SKM-1 treated with dmso at 0.1 percent for 144 hours (cell line): ENCODE measurements around the gene CLTCL1.

Experiments used
- DNase-seq: peaks from one replicate; lab custom pipeline; 2025; ENCODE audit not compliant: unreplicated experiment; lab: John Stamatoyannopoulos, UW

The CLTCL1 gene

DNA sequence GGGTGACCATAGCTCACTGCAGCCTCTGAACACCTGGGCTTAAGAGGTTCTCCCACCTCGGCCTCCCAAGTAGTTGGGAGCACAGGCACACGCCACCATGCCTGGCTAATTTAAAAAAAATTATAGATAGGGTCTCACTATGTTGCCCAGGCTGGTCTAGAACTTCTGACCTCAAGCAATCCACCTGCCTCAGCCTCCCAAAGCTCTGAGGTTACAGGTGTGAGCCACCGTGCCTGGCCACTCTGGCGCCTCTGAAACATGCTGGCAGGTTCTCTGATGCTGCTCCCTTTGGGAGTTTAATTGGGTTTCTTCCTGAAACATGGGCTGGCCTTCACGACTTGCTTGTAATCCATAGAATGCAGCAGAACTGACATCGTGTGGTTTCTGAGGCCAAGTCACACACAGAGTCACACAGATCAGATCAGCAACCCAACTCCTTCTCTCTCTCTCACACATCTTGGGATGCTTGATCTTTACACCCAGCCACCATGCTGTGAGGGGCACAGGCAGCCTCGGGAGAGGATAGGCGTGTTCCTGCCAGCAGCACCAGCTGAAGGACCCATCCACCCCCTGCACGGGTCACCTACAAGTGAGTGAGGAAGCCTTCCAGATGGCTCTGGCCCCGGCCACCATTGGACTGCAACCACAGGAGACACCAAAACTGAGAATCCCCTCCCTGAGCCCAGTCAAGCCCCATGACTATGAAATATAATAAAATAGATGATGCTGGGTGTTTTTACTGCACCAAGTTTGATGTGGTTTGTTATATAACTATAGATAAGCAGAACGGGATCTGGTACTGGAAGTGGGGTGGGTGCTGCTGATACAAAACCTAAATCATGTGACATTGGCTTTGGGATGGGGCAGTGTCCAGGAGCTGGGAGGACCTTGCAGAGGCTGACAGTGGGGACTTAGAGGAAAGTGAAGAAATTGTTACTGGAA is 138.3 kb downstream of the CLTCL1 start:
- no peak for DNase-seq

DNA sequence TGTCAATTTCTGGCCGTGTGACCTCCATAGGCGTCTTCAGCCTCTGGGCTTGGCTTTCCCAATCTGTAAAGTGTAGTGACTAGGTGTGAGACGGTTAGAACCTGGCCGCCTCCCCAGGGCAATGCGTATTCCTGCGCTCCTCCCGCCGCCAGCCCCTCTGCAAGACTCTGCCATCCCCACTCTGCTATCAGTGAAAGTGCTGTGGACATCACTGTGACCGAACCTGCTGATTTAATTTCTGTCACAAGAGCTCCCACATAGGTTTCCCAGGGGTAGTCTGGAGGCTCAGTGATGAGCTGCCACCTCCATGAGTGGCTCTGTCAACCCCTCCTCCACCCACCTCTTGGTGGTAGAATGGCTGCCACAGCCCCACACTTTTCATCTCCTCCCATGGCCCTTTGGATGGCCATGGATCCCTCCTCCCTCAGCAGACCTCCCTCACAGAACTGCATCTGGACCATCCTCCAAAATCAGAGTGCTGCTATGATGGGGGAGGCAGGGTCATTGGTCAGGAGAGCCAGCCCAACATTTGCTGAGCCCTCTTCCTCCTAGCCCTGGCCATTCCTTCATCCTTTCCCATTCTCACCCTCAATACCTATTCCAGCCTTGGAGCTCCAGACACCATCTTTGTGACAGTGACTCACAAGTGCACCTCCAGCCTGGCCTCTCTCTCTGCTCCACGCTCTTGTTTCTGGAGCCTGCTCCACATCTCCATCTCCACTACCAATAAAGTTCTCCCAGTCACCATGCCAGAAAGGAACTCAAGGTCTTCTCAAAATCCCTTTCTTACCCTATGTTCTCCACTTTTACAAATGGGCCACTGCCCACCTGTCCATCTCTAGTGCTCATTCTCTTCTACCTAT is 140.0 kb downstream of the CLTCL1 start:
- no peak for DNase-seq

DNA sequence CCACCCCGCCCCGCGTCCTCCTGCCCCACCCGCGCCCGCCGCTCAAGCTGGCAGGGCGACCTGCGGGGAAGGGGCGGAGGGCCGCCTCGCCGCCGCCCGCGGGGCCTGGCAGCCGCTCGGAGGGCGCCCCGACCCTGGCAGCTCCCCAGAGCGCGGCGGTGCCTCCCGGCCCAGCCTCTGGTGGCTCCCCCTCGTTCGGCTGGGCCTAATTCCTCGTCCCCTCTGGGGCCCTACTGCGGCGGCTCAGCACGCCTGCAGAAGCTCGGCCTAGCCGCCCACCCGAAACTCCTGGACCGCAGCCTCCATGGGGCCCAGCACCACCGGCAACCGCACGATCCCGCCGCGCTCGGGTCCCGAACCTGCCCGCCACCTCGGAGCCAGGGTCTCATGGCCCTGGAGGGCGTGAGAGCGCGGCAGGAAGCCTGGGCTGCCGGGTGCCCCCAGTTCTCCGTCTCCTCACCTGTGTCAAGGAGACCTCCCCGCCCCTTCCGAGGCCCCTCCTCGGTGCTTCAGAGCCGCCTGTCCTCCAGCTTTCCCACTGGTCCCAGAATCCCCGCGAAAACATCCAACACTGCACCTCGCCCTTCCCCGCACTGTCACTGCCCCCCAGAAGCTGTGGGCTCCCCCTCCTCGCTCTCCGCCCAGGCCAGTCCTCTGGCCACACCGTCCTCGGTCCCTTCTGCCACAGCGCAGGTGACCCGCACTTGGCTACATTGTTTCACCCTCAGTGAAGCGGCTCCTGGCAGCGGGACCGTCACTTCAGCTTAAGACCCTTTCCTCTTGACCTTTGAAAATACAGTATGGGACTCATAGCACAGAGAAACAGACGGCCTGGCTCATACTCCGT is 140.8 kb downstream of the CLTCL1 start:
- DNase-seq, result no peak

- no peak for DNase-seq
Observed at GRCh38 chr22:19149991-19150390, 141.5 kb downstream of the CLTCL1 start, which contains the start of gene GSC2. TSS of gene GSC2 (minus strand) at chr22:19150292. CDS start at chr22:19150283, 9 bp downstream.

- no peak for DNase-seq
Observed at GRCh38 chr22:19149047-19149883, 142.3 kb downstream of the CLTCL1 start.

DNA sequence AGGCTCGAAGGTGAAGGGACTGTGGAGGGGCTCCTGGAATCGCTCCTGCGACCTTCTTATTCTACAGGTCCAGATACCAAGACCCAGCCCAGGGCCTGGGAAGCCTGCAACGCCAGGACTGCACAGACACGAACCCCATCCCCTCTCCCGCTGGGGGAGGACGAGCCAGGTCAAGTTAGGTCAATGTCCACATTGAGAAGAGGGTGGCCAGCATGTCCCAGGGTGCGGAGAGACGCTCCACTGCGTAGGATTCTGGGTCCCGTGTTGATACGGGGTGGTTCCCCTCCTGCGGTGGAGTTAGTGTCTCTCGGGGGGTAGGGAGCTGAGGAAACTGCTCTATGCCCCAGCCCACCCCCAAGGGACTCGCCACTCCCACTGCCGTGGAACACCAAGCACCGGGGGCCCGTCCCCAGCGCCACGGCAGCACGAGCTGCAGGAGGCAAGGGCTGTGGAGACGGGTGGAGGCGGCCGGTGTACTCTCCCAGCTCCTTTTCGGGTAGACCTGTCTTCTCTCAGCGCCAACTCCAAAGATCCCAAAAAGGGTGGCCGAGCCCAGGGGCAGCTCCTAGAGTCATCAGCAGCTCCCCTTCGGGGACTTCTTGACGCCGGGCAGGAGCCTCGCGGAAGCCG is 143.0 kb downstream of the CLTCL1 start:
- DNase-seq, result no peak

GRCh38 chr22:19147195-19147780 is 144.2 kb downstream of the CLTCL1 start:
- no peak for DNase-seq

DNA sequence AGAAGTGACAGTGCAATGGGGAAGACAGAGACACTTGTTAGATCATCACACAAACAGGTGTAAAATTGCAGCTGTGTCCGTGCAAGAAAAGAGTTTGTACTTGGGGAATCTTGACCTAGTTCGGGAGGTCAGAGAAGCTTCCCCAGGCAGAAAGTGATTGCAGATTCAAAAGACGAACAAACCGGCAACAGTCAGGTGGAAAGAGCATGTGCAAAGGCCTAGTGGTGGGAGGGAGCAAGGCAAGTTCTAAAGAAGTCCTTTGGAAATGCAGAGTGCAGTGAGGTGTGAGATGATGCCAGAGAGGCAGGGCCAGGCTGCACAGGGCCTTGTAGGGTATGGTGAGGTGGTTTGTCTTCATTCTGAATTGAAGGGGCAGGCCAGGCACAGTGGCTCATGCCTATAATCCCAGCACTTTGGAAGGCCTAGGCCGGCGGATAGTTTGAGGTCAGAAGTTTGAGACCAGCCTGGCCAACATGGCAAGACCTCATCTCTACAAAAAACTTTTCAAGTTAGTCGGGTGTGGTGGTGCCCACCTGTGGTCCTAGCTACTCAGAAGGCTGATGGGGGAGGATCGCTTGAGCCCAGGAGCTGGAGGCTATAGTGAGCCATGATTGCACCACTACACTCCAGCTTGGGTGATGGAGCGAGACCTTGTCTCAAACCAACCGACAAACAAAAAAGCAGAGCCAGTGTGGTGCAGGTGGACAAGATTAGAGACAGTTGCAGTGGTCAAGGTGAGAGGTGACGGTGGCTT is 145.1 kb downstream of the CLTCL1 start:
- no peak for DNase-seq

- no peak for DNase-seq
Observed at GRCh38 chr22:19143967-19144400, 147.5 kb downstream of the CLTCL1 start.

GRCh38 chr22:19143212-19143611 is 148.3 kb downstream of the CLTCL1 start:
- no peak for DNase-seq

DNA sequence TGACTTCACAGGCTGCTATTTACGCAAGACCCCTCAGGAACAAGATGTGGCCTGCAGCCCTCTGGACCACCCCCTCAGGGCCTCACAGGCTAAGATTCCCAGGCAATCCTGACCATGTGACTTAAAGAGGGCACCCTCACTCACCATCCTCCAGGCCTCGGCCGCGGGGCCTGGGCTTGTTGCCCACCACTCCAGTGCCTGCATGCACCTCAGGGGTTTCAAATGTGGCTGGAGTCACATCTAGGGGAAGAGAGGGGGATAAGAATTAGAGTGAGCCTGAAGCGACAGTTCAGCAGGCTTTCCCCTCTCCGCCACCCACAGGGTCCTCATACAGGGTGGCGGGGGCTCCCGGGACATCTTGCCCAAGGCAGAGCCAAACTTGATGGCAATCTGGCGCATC is 149.1 kb downstream of the CLTCL1 start:
- no peak for DNase-seq

DNA sequence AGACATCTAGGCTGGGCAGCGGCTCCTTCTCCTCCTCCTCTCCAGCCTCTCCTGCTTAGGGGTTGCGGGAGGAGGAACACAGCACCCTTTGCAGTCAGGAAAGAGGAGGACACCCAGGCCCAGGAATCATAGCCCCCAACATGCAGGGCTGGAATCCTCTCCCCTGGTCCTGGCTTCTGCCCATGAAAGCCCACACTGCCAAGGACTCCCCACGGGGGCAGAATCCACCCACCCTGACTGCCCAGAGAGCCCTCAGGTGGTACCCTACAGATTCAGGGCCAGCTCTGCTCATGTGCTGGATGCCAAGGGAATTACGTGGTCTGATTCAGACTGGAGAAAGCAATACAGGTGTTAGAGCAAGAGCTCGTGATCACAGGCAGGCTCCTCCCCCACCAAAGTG is 151.5 kb downstream of the CLTCL1 start:
- DNase-seq, result no peak

DNA sequence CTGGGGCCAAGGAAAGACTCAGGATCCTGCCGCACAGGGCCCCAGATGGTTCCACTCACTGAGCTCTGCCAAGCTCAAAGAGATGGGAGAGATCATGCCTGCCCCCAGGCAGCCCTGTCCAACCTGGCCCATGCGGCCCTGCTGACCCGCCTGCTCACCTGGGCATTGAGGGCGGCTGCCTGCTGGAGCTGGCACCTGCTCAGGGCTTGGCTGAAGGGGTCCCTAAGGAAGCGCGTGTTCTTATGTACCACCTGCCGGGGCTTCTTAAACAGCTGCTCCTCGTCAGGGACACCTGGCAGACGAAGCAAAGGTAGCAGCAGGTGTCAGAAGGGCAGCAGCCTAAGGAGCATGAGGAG is 152.5 kb downstream of the CLTCL1 start:
- DNase-seq, result no peak

DNA sequence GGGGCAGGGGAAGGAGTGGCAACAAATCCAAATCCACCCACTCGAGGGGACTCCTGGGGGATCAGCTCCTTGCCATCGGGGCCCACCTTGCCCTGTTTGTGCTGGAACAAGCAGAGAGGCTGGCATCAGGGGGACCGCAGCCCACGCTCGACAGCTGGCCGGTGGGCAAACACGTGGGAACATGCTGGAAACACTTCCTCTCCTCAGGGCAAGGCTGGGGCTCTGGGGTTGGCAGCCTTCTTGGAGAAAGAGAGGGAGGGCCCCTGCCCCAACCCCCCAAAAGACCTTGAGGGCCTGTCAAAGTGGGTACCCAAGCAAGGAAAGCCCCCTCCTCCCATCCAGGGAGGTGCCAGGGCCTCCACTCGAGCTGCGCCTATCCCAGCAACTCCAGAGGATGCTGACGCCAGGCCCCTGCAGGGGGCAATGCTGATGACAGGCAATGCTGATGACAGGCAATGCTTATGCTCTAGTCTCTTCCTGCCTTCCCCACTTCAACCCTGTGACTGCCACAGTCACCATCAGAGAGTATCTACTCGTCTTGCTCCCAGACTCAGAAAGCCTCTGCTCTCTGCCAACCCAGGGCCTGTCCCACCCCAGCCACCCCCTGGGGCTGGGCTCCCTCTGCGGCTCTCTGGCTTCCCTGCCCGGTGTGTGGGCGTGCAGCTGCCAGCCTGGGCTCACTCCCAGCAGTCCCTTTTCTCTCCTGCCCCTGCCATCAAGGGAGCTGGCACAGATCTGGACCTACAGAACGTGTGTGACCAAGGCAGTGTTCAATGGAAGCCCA is 153.1 kb downstream of the CLTCL1 start:
- no peak for DNase-seq

DNA sequence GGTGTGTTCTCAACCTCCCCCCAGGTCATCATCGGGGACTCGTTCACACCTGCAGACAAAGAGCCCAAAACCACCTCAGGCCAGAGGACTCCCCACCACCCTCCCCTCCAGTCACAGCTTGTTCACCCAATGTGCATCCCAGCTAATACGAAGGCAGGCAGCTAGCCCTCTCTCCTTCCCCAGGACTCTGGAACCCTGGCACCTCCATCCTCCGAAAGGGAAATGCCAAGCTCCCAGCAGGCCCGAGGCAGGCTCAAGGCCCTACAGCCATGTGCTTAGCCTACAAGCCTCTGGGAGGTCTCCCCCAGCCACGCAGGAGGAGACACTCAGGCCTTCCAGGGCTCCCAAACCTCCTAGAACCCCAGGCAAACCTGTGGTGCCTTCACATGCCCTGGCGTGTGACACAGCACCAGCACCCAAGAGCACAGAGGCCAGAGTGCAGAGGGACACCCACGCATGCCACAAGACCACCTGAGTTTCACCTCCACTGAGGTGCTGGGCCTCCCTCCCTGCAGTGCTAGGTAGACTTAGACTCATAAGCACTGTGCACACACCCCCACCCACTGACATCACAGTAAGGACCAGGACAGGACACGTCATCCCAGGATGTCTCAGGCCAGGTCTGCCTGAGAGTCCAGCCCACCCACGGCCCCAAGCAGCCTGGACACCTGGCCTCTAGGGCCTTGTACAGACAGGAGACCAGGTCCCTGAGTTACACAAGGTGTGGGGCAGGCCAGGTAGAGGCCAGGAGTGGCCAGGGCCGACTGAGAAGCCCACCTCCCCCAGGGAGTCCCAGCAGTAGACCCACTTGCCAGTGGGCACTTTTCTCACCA is 153.9 kb downstream of the CLTCL1 start:
- DNase-seq, result no peak

GRCh38 chr22:19136915-19137314 is 154.6 kb downstream of the CLTCL1 start:
- DNase-seq, result no peak

DNA sequence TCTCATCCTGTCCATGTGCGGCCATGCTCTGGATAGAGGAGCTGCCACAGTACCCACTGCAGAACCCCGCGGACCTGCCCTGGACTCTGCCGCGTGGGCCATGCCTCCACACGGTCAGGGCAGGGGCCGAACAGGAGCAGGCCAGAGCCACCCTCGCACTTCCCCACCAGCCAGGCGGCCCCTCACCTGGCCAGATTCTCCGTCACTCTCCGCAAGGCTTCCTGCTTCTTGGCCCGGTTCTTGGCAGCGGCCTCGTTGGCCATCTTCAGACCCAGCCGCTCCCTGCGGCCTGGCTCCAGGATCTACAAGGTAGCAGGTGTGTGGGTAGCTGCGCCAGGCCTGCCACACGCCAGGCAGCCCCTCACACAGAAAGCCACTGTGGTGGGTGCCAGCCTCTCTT is 156.6 kb downstream of the CLTCL1 start:
- no peak for DNase-seq
